ENCODE results near the gene CDK9. TPM values are rescaled to one million over a fixed set of nuclear protein-coding genes. Genes with fewer than 3 reads are reported as not detected.

CDK9 gene
- total RNA-seq, 6 experiments from 2014 or later = 52.0 to 61.3 (median 56.2) TPM

DNA sequence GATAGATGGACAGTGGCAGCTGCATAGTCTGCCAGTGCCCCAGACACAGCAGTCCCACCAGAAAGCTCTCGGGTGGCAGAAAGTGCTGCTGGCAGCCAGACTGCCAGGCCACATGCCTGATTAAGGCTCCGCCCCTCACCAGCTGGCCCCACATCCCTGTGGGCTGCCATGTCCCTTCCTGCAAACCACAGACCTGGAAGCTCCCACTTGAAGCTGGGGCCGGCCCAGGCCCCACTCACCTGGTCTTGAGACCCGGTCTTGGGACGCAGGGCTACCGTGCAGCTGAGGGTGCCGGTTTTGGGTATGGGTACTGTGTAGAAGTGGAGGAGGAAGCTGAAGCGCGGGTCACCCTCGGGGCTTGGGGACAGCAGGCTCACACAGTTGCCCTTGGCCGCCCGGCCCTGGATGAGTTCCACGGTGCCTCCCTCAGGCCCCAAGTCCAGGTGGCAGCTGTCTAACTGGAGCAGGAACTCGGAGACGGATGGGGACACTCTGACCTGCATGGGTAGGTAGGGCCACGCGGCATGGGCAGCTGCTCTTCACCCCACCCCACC is 32.1 kb downstream of the CDK9 start:
- TF ChIP-seq, protein P1, sequence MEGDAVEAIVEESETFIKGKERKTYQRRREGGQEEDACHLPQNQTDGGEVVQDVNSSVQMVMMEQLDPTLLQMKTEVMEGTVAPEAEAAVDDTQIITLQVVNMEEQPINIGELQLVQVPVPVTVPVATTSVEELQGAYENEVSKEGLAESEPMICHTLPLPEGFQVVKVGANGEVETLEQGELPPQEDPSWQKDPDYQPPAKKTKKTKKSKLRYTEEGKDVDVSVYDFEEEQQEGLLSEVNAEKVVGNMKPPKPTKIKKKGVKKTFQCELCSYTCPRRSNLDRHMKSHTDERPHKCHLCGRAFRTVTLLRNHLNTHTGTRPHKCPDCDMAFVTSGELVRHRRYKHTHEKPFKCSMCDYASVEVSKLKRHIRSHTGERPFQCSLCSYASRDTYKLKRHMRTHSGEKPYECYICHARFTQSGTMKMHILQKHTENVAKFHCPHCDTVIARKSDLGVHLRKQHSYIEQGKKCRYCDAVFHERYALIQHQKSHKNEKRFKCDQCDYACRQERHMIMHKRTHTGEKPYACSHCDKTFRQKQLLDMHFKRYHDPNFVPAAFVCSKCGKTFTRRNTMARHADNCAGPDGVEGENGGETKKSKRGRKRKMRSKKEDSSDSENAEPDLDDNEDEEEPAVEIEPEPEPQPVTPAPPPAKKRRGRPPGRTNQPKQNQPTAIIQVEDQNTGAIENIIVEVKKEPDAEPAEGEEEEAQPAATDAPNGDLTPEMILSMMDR (IDR thresholded peaks at IDR 0.05) = no peak
- Mint-ChIP-seq H3K9me3 (no peaks in the 10 kb centered on the region), H3K36me3 (ENCODE audit: low read depth) (peaks cover 21% of the 10 kb centered on the region), H3K4me1 (ENCODE audit: low read depth) (no peaks in the 10 kb centered on the region; the same call in 1 of the 2 replicates), H3K27me3 (ENCODE audit: insufficient read depth) (peaks cover 19% of the 10 kb centered on the region), H3K4me3 (no peak overlapping the region), H3K27ac (peak overlapping the region; percentile 69; the same call in 1 of the 2 replicates)
- DNase-seq = no peak

DNA sequence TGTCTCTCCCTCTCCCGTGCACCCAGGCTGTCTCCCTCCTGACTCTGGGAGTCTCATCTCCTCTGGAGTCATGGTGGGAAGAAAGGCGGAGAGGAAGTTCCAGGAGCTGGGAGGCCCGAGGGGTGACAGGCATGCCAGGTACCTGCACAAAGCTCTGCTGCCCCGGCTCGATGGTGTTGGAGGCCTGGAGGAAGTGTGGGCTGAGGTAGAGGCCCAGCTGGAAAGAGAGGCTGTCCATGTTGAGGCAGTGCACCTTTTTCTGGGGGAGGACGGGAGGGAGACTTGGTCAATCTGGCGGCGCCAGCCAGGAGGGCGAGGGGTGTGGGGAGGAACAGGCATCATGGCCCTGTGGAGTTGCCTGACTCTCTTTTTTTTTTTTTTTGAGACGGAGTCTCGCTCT is 32.7 kb downstream of the CDK9 start:
- no peak overlapping the region for H3K4me3 Mint-ChIP-seq
- H3K27ac Mint-ChIP-seq = 0 out of 2 replicates have a peak overlapping the region, but pooled peaks have one; percentile 24
- DNase-seq = no peak
- H3K36me3 Mint-ChIP-seq (ENCODE audit: low read depth) = peaks cover 21% of the 10 kb centered on the region
- H3K4me1 Mint-ChIP-seq (ENCODE audit: low read depth) = no peaks in the 10 kb centered on the region; the same call in 1 of the 2 replicates
- TF ChIP-seq, protein P1 (IDR thresholded peaks at IDR 0.05) = no peak
- no peaks in the 10 kb centered on the region for H3K9me3 Mint-ChIP-seq
- H3K27me3 Mint-ChIP-seq (ENCODE audit: insufficient read depth) = peaks cover 15% of the 10 kb centered on the region

DNA sequence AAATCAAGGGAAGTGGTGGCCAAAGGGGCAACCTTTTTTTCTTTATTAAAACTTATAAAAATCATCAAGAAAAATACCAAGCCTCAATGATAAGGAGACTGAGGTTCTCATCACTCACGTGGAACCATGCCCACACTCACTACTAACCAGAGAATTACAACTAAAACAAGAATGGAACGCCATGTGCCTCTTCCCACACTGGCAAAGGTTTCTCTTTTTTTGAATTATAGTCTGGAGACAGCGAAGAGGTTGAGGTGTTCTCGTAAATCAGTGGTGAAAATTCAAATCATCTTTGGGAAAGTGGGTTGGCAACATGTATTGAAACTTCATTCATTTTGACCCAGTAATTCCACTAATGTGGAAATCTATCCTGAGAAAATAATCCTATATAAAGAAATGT is 36.3 kb downstream of the CDK9 start:
- Mint-ChIP-seq H3K4me3 (no peak overlapping the region), H3K27me3 (ENCODE audit: insufficient read depth) (peaks cover 6% of the 10 kb centered on the region), H3K36me3 (ENCODE audit: low read depth) (peaks cover 29% of the 10 kb centered on the region), H3K9me3 (no peaks in the 10 kb centered on the region), H3K4me1 (ENCODE audit: low read depth) (peaks cover 4% of the 10 kb centered on the region), H3K27ac (no peak overlapping the region)
- TF ChIP-seq, protein P1 (IDR thresholded peaks at IDR 0.05) = no peak
- no peak for DNase-seq

DNA sequence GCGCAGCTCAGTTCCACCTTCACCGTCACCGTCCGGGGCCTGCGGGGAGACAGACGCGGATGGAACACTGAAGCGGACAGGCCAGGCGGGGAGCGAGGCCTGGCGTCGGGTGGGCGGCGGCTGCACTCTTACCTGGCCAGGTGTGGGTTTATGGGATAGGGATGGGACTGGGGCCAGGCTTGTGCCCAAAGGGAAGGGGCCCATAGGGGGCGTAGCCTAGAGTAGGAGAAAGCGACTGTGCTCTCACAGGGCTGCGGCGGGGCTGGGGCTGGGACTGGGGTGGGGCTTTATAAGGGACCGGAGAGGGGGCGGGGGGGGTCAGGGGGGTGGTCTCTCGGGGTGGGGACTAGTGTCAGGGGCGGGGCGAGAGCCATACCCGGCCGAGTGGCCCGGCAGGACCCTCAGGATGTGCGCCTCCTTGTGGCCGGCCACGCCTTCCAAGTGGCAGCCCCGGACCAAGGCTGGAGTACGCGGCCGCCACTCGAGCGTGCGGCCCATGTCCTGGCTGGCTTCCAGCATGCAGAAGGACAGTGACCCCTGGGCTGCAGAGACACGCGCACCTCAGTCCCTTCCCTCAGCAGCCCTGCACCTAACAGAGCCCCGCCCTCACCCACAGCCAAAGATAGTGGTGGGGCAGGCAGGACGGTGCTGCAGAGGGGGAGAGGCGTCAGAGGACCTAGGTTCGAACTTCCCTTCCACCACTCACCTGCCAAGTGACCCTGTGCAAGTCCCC is 39.7 kb downstream of the CDK9 start:
- DNase-seq = no peak
- TF ChIP-seq, protein P1 (IDR thresholded peaks at IDR 0.05) = peak; percentile 43; the same call in 1 of the 2 replicates
- Mint-ChIP-seq H3K9me3 (no peaks in the 10 kb centered on the region), H3K4me3 (no peak overlapping the region), H3K27ac (no peak overlapping the region), H3K36me3 (ENCODE audit: low read depth) (peaks cover 22% of the 10 kb centered on the region), H3K4me1 (ENCODE audit: low read depth) (peaks cover 30% of the 10 kb centered on the region), H3K27me3 (ENCODE audit: insufficient read depth) (peaks cover 4% of the 10 kb centered on the region; the same call in 1 of the 2 replicates)

DNA sequence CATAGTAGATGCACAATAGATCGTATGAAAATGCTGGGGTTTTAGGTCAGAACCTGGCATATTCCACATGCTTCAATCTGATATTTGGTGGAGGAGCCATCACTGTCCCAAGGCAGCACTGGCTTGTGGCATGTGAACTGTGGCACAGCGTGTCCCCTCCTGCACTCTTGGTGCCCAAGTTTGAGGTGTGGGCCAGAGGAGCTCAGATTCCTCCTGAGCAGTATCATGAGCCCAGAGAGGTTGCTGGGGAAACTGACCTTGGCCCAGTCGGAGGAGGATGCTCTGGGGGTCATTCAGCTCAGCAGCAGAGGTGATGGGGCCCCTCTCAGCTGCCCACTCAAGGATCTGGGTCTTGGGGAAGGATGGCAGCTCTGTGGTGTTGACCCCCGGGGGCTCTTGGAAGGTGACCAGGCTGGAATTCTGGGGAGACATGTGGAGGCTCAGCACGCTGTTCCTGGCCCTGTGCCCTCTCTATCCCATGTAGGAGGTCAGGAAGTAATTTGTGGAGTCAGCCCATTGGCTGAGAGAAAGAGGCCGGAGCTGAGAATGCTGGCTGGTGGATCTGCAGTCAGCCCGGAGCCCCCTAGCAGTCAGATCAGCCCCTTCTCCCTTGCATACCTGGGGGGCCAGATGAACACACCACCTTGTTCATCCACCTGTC is 40.5 kb downstream of the CDK9 start:
- Mint-ChIP-seq H3K4me1 (ENCODE audit: low read depth) (peaks cover 30% of the 10 kb centered on the region), H3K36me3 (ENCODE audit: low read depth) (peaks cover 27% of the 10 kb centered on the region), H3K27ac (peak overlapping the region; percentile 78; the same call in 1 of the 2 replicates), H3K9me3 (no peaks in the 10 kb centered on the region), H3K4me3 (no peak overlapping the region), H3K27me3 (ENCODE audit: insufficient read depth) (peaks cover 3% of the 10 kb centered on the region; the same call in 1 of the 2 replicates)
- no peak for DNase-seq
- TF ChIP-seq, protein P1 (IDR thresholded peaks at IDR 0.05) = no peak

Data from HFFc6 (cell line).